ENCODE measurements around the gene PPM1H. TPM values are rescaled to one million over a fixed set of nuclear protein-coding genes. Genes with fewer than 3 reads are reported as not detected.

PPM1H gene
- total and polyA plus RNA-seq, 2 of the 8 experiments (the other 6 are each of a cell fraction or from before 2014, with no cell fraction given), result 16.4 to 36.1 TPM

GRCh38 chr12:62888454-62889110 lies 46.4 kb downstream of the PPM1H start (continued):
- TF ChIP-seq CHD7 (IDR thresholded peaks at IDR 0.05; ENCODE audit: insufficient replicate concordance, low read length) (no peak), KDM1A (IDR thresholded peaks at IDR 0.05; ENCODE audit: borderline replicate concordance, low read length) (no peak), CBX8 (IDR thresholded peaks at IDR 0.05; ENCODE audit: borderline replicate concordance, low read depth, low read length) (no peak), TBP (IDR thresholded peaks at IDR 0.05; ENCODE audit: low read depth, low read length) (no peak), MAFK (IDR thresholded peaks at IDR 0.05; ENCODE audit: low read depth, low read length) (no peak), EZH2 (IDR thresholded peaks at IDR 0.05; ENCODE audit: low read depth, low read length, severe bottlenecking) (no peak), USF2 (IDR thresholded peaks at IDR 0.05; ENCODE audit: low read length) (no peak), SP4 (IDR thresholded peaks at IDR 0.05; ENCODE audit: low read length) (no peak), BACH1 (IDR thresholded peaks at IDR 0.05; ENCODE audit: low read length) (no peak), CTBP2 (IDR thresholded peaks at IDR 0.05; ENCODE audit: borderline replicate concordance, insufficient read depth, insufficient read length, low read length) (no peak)
